IMR-90 (cell line): ENCODE data around the gene TBCK. TPM values are rescaled to one million over a fixed set of nuclear protein-coding genes. Genes with fewer than 3 reads are reported as not detected.

ENCODE experiments used
- ATAC-seq: fragments of 200-7000 bp; cut with Tn5 transposase; 2 replicates; pipeline ENCODE4 v1.9.1; 2020; ENCODE audit warnings: low read depth, mild to moderate bottlenecking, moderate library complexity
- BruUV-seq: library from RNA; stranded (reverse); fragments of 400-500 nt; replicated peaks from 2 replicates; lab custom pipeline; 2021; lab: Mats Ljungman, UMichigan
- CTCF ChIA-PET: fragments of 300-600 bp; formaldehyde crosslinking; extraction: SDS; loops from one replicate; lab custom pipeline; 2021; ENCODE audit warnings: antibody characterized with exemption; lab: Yijun Ruan, JAX
- POLR2A ChIA-PET: fragments of 300-600 bp; sonication (Branson Sonifier 250); formaldehyde crosslinking; loops from one replicate; lab custom pipeline; 2022; ENCODE audit warnings: antibody characterized with exemption; ENCODE audit not compliant: unreplicated experiment; lab: Charles Lee
- DNase-seq: peaks from one replicate; pipeline ENCODE4 v3.0.0; 2013
- H2AFZ ChIP-seq: replicated peaks from 2 replicates; pipeline ENCODE3; 2013; ENCODE audit warnings: low read length, mild to moderate bottlenecking; ENCODE audit not compliant: poor library complexity
- H2AK5ac ChIP-seq: 2 replicates; pipeline ENCODE4 v1.6.1; 2013; ENCODE audit warnings: low read depth, low read length, inconsistent platforms
- H2AK9ac ChIP-seq: replicated peaks from 2 replicates; pipeline ENCODE3; 2013; ENCODE audit warnings: mild to moderate bottlenecking, low read depth, low read length, moderate library complexity; ENCODE audit not compliant: poor library complexity
- H2BK120ac ChIP-seq: 2 replicates; pipeline ENCODE4 v1.6.1; 2013; ENCODE audit warnings: low read depth, low read length, inconsistent platforms
- H2BK15ac ChIP-seq: 3 replicates; pipeline ENCODE4 v1.6.1; 2013; ENCODE audit warnings: low read depth, low read length, inconsistent platforms
- H2BK20ac ChIP-seq: 2 replicates; pipeline ENCODE4 v1.6.1; 2013; ENCODE audit warnings: low read depth, mild to moderate bottlenecking, inconsistent platforms, low read length, moderate library complexity
- H2BK5ac ChIP-seq: 2 replicates; pipeline ENCODE4 v1.6.1; 2013; ENCODE audit warnings: mild to moderate bottlenecking, low read depth, low read length, inconsistent platforms; ENCODE audit not compliant: poor library complexity, severe bottlenecking
- H3K14ac ChIP-seq: replicated peaks from 2 replicates; pipeline ENCODE4 v1.6.1; 2013; ENCODE audit warnings: low read depth, low read length, inconsistent platforms
- H3K18ac ChIP-seq: 2 replicates; pipeline ENCODE4 v1.6.1; 2013; ENCODE audit warnings: low read depth, low read length, control low read depth
- H3K23ac ChIP-seq: 2 replicates; pipeline ENCODE4 v1.6.1; 2013; ENCODE audit warnings: low read depth, low read length, inconsistent platforms
- H3K27ac ChIP-seq: 2 replicates; pipeline ENCODE4 v1.5.1; 2013; ENCODE audit warnings: mild to moderate bottlenecking, control low read depth, low read length; ENCODE audit not compliant: insufficient read depth
- H3K27me3 ChIP-seq: 2 replicates; pipeline ENCODE4 v1.6.1; 2013; ENCODE audit warnings: low read length; ENCODE audit not compliant: control insufficient read depth, insufficient read depth
- H3K36me3 ChIP-seq: 2 replicates; pipeline ENCODE4 v1.6.1; 2013; ENCODE audit warnings: low read length, mixed read lengths; ENCODE audit not compliant: control insufficient read depth, insufficient read depth
- H3K4ac ChIP-seq: 2 replicates; pipeline ENCODE4 v1.6.1; 2013; ENCODE audit warnings: low read depth, low read length, inconsistent platforms
- H3K4me1 ChIP-seq: 2 replicates; pipeline ENCODE4 v1.6.1; 2013; ENCODE audit warnings: low read length, mixed read lengths; ENCODE audit not compliant: control insufficient read depth, insufficient read depth
- H3K4me2 ChIP-seq: 2 replicates; pipeline ENCODE4 v1.6.1; 2013; ENCODE audit warnings: low read depth, mild to moderate bottlenecking, control low read depth, low read length, moderate library complexity
- H3K4me3 ChIP-seq: 2 replicates; pipeline ENCODE4 v1.5.1; 2013; ENCODE audit warnings: low read depth, mild to moderate bottlenecking, control low read depth, low read length, moderate library complexity; ENCODE audit not compliant: insufficient read depth
- H3K56ac ChIP-seq: 2 replicates; pipeline ENCODE4 v1.6.1; 2013; ENCODE audit warnings: low read length, inconsistent platforms; ENCODE audit not compliant: insufficient read depth; ENCODE audit errors: extremely low read depth
- H3K79me1 ChIP-seq, 2 experiments: 2 replicates each; pipeline ENCODE4 v1.6.1; 2013; ENCODE audit warnings: low read length in 2 of 2, inconsistent platforms in 1 of 2, low read depth in 1 of 2
- H3K9ac ChIP-seq: 2 replicates; pipeline ENCODE4 v1.6.1; 2013; ENCODE audit warnings: low read depth, low read length, control low read depth
- H3K9me1 ChIP-seq: 2 replicates; pipeline ENCODE4 v1.6.1; 2013; ENCODE audit warnings: low read length, inconsistent platforms; ENCODE audit not compliant: insufficient read depth
- H3K9me3 ChIP-seq: 2 replicates; pipeline ENCODE4 v1.6.1; 2013; ENCODE audit warnings: low read length; ENCODE audit not compliant: control insufficient read depth, insufficient read depth
- H4K20me1 ChIP-seq: 2 replicates; pipeline ENCODE4 v1.6.1; 2013; ENCODE audit warnings: low read length, inconsistent platforms; ENCODE audit not compliant: insufficient read depth
- H4K5ac ChIP-seq: 2 replicates; pipeline ENCODE4 v1.6.1; 2013; ENCODE audit warnings: mild to moderate bottlenecking, low read depth, low read length, control low read depth
- H4K8ac ChIP-seq, 2 experiments: 2 replicates each; pipeline ENCODE4 v1.6.1; 2013; ENCODE audit warnings: low read depth in 2 of 2, low read length in 2 of 2, control low read depth in 1 of 2, inconsistent platforms in 1 of 2
- H4K91ac ChIP-seq: 2 replicates; pipeline ENCODE4 v1.6.1; 2013; ENCODE audit warnings: low read depth, low read length, inconsistent platforms; ENCODE audit not compliant: insufficient read depth
- BHLHE40 ChIP-seq: fragments of 150-350 bp; IDR thresholded peaks from 2 replicates; pipeline ENCODE4 v1.6.1; 2016; ENCODE audit warnings: mild to moderate bottlenecking, low read depth, low read length
- CEBPB ChIP-seq: IDR thresholded peaks from 2 replicates; pipeline ENCODE4 v1.6.1; 2012; ENCODE audit warnings: low read depth, low read length, improper control_type of control experiment
- MAZ ChIP-seq: IDR thresholded peaks from 2 replicates; pipeline ENCODE4 v1.6.1; 2012; ENCODE audit warnings: low read depth, mild to moderate bottlenecking, low read length, improper control_type of control experiment, moderate library complexity, borderline replicate concordance
- MXI1 ChIP-seq: IDR thresholded peaks from 2 replicates; pipeline ENCODE4 v1.6.1; 2012; ENCODE audit warnings: low read depth, mild to moderate bottlenecking, low read length, moderate library complexity, borderline replicate concordance
- RAD21 ChIP-seq: IDR thresholded peaks from 2 replicates; pipeline ENCODE4 v1.6.1; 2012; ENCODE audit warnings: low read length, improper control_type of control experiment
- RFX5 ChIP-seq: IDR thresholded peaks from 2 replicates; pipeline ENCODE4 v1.8.0; 2012; ENCODE audit warnings: low read depth, mild to moderate bottlenecking, low read length, moderate library complexity
- dilution Hi-C: fragments of 300-500 bp; cut with HindIII; formaldehyde crosslinking; loops from one replicate; pipeline ENCODE4 v1.14.3; 2018; ENCODE audit warnings: low sequenced_read_pairs; ENCODE audit not compliant: unreplicated experiment
- in situ Hi-C: fragments of 300-500 bp; cut with MboI; formaldehyde crosslinking; loops from 3 replicates; pipeline ENCODE4 v1.14.3; 2019; ENCODE audit warnings: low sequenced_read_pairs, inconsistent platforms, mixed read lengths
- intact Hi-C: fragments of 100-400 bp; cut with micrococcal nuclease; formaldehyde crosslinking; loops from 2 replicates; pipeline ENCODE4 v1.10.0; 2022
- polyA plus RNA-seq, 3 experiments: library from polyadenylated mRNA; depleted of rRNA; stranded (reverse); fragments of >200 nt; gene quantifications; 2 replicates each; pipeline ENCODE4 v1.2.3, GENCODE V29; 2012; ENCODE audit warnings: low replicate concordance in 1 of 3
- total RNA-seq: library from RNA; depleted of rRNA; stranded (reverse); fragments of >200 nt; gene quantifications from 2 replicates; pipeline ENCODE4 v1.2.3, GENCODE V29; 2012
- TF ChIP-seq, protein P1 (sequence below): conservative IDR thresholded peaks from 2 replicates; pipeline ENCODE4 v1.5.1; 2012; ENCODE audit warnings: mild to moderate bottlenecking, low read depth, low read length, improper control_type of control experiment
- TF ChIP-seq, protein P2 (sequence below): fragments of 150-350 bp; IDR thresholded peaks from 2 replicates; pipeline ENCODE4 v1.6.1; 2017; ENCODE audit warnings: mild to moderate bottlenecking, antibody characterized with exemption, low read length, low read depth

Gene TBCK
- total and polyA plus RNA-seq, 2 of the 4 experiments (the other 2 are of a cell fraction): 10.7 to 29.9 TPM

DNA sequence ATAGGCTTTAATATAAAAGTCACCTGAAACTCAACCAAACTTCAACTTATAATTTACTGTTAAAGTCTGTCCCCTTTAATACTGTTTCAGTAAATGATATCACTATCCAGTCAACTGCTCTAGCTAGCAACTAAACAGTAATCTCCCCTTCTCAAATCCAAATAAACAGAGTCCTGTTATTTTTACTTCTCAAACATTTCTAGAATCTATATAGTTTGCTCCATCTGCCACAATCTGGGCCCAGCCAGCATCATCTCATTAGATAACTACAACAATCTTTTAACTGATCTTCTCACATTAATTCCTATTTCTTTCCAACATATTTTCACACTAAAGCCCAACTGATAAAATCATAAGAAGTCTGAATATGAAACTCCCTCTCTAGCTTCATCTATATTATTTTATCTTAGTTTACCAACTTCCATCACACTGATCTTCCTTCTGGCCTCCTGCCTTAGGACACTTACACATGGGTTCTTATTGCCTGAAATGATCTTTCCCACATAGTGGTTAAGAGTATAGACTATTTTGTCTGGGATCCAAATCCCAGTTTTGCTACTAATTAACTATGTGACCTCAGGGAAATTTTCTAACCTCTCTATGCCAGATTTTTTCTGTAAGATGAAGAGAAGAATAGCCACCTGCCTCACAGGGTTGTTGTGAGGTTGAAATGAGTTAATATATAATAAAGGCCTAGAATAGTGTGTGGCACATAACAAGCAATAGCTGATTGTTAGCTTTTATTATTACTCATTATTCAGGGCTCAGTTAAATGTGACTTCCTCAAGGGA lies 18.6 kb downstream of the TBCK start:
- dilution Hi-C loops (no loop called here), intact Hi-C loops (no loop called here)
- POLR2A ChIA-PET: no interaction called here

More for the DNA sequence above, 18.6 kb downstream of the TBCK start:
- H3K27me3 ChIP-seq: no peaks in the 10 kb centered on the region
- peaks cover 9% of the 10 kb centered on the region for H3K36me3 ChIP-seq
- no peak overlapping the region for H3K27ac ChIP-seq
- TF ChIP-seq RFX5 (no peak), RAD21 (no peak), CEBPB (no peak), MXI1 (no peak), BHLHE40 (no peak), MAZ (no peak)
- TF ChIP-seq, protein P1, sequence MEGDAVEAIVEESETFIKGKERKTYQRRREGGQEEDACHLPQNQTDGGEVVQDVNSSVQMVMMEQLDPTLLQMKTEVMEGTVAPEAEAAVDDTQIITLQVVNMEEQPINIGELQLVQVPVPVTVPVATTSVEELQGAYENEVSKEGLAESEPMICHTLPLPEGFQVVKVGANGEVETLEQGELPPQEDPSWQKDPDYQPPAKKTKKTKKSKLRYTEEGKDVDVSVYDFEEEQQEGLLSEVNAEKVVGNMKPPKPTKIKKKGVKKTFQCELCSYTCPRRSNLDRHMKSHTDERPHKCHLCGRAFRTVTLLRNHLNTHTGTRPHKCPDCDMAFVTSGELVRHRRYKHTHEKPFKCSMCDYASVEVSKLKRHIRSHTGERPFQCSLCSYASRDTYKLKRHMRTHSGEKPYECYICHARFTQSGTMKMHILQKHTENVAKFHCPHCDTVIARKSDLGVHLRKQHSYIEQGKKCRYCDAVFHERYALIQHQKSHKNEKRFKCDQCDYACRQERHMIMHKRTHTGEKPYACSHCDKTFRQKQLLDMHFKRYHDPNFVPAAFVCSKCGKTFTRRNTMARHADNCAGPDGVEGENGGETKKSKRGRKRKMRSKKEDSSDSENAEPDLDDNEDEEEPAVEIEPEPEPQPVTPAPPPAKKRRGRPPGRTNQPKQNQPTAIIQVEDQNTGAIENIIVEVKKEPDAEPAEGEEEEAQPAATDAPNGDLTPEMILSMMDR: no peak
- TF ChIP-seq, protein P2, sequence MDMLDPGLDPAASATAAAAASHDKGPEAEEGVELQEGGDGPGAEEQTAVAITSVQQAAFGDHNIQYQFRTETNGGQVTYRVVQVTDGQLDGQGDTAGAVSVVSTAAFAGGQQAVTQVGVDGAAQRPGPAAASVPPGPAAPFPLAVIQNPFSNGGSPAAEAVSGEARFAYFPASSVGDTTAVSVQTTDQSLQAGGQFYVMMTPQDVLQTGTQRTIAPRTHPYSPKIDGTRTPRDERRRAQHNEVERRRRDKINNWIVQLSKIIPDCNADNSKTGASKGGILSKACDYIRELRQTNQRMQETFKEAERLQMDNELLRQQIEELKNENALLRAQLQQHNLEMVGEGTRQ: no peak
- H3K56ac ChIP-seq: no peak overlapping the region
- no peak for DNase-seq
- H2AK9ac ChIP-seq: no peak overlapping the region
- H3K4me3 ChIP-seq: no peak overlapping the region
- H2BK120ac ChIP-seq: no peak overlapping the region
- BruUV-seq: no TSS peak
- no peak overlapping the region for H3K9ac ChIP-seq
- H3K18ac ChIP-seq: no peak overlapping the region
- ATAC-seq: peak; percentile 75
- H2BK15ac ChIP-seq: no peak overlapping the region
- H2AK5ac ChIP-seq: no peak overlapping the region
- in situ Hi-C loops: no loop called here
- H3K9me3 ChIP-seq: no peaks in the 10 kb centered on the region
- no peak overlapping the region for H3K4ac ChIP-seq
- no peak overlapping the region for H4K8ac ChIP-seq
- H4K91ac ChIP-seq: no peak overlapping the region
- H4K5ac ChIP-seq: no peak overlapping the region
- H2BK20ac ChIP-seq: no peak overlapping the region
- H3K79me1 ChIP-seq: peaks cover 0 to 12% of the 10 kb centered on the region in 2 experiments; a peak in 2 of 4 replicates
- peaks cover 2% of the 10 kb centered on the region; the same call in 1 of the 2 replicates for H3K4me1 ChIP-seq
- no peak overlapping the region for H2BK5ac ChIP-seq
- no peaks in the 10 kb centered on the region for H4K20me1 ChIP-seq
- CTCF ChIA-PET: no interaction called here
- no peak overlapping the region for H3K14ac ChIP-seq
- H2AFZ ChIP-seq: no peak overlapping the region
- H3K4me2 ChIP-seq: no peak overlapping the region
- no peak overlapping the region for H3K23ac ChIP-seq
- no peaks in the 10 kb centered on the region for H3K9me1 ChIP-seq
